Measurements from ENCODE around the gene SYPL2. TPM values are rescaled to one million over a fixed set of nuclear protein-coding genes. Genes with fewer than 3 reads are reported as not detected.

The SYPL2 gene
- total RNA-seq, 1 donor from 2014 or later = 1.1 TPM

GRCh38 chr1:109497449-109498160, 31.3 kb downstream of the SYPL2 start:
- H3K4me3 Mint-ChIP-seq (ENCODE audit: low read depth) = no peak overlapping the region
- H3K36me3 Mint-ChIP-seq (ENCODE audit: insufficient read depth) = peaks cover 3% of the 10 kb centered on the region
- H3K27ac Mint-ChIP-seq = no peak overlapping the region
- H3K4me1 Mint-ChIP-seq (ENCODE audit: low read depth) = no peaks in the 10 kb centered on the region
- DNase-seq (ENCODE audit: low spot score, unreplicated experiment) = no peak
- no peaks in the 10 kb centered on the region for H3K9me3 Mint-ChIP-seq (ENCODE audit: low read depth)
- no peak for TF ChIP-seq CTCF (IDR thresholded peaks at IDR 0.05; ENCODE audit: unreplicated experiment)
- H3K27me3 Mint-ChIP-seq = no peaks in the 10 kb centered on the region

GRCh38 chr1:109498161-109498801, 31.9 kb downstream of the SYPL2 start:
- H3K27me3 Mint-ChIP-seq = no peaks in the 10 kb centered on the region
- DNase-seq (ENCODE audit: low spot score, unreplicated experiment) = peak; percentile 28
- H3K36me3 Mint-ChIP-seq (ENCODE audit: insufficient read depth) = peaks cover 3% of the 10 kb centered on the region
- H3K27ac Mint-ChIP-seq = no peak overlapping the region
- H3K9me3 Mint-ChIP-seq (ENCODE audit: low read depth) = no peaks in the 10 kb centered on the region
- no peak overlapping the region for H3K4me3 Mint-ChIP-seq (ENCODE audit: low read depth)
- TF ChIP-seq CTCF (IDR thresholded peaks at IDR 0.05; ENCODE audit: unreplicated experiment) = peak; percentile 64
- H3K4me1 Mint-ChIP-seq (ENCODE audit: low read depth) = no peaks in the 10 kb centered on the region

- Mint-ChIP-seq H3K4me3 (ENCODE audit: low read depth) (no peak overlapping the region), H3K4me1 (ENCODE audit: low read depth) (no peaks in the 10 kb centered on the region), H3K27me3 (no peaks in the 10 kb centered on the region), H3K9me3 (ENCODE audit: low read depth) (no peaks in the 10 kb centered on the region), H3K27ac (no peak overlapping the region), H3K36me3 (ENCODE audit: insufficient read depth) (peaks cover 3% of the 10 kb centered on the region)
- TF ChIP-seq CTCF (IDR thresholded peaks at IDR 0.05; ENCODE audit: unreplicated experiment) = no peak
- DNase-seq (ENCODE audit: low spot score, unreplicated experiment) = no peak
Observed at GRCh38 chr1:109499081-109499480, 32.7 kb downstream of the SYPL2 start.

GRCh38 chr1:109499661-109500536, 33.6 kb downstream of the SYPL2 start:
- H3K36me3 Mint-ChIP-seq (ENCODE audit: insufficient read depth) = peaks cover 3% of the 10 kb centered on the region
- TF ChIP-seq CTCF (IDR thresholded peaks at IDR 0.05; ENCODE audit: unreplicated experiment) = peak; percentile 41
- no peak overlapping the region for H3K4me3 Mint-ChIP-seq (ENCODE audit: low read depth)
- no peak for DNase-seq (ENCODE audit: low spot score, unreplicated experiment)
- no peaks in the 10 kb centered on the region for H3K4me1 Mint-ChIP-seq (ENCODE audit: low read depth)
- no peaks in the 10 kb centered on the region for H3K27me3 Mint-ChIP-seq
- no peak overlapping the region for H3K27ac Mint-ChIP-seq
- H3K9me3 Mint-ChIP-seq (ENCODE audit: low read depth) = no peaks in the 10 kb centered on the region

- H3K27ac Mint-ChIP-seq = no peak overlapping the region
- no peak overlapping the region for H3K4me3 Mint-ChIP-seq (ENCODE audit: low read depth)
- no peaks in the 10 kb centered on the region for H3K27me3 Mint-ChIP-seq
- TF ChIP-seq CTCF (IDR thresholded peaks at IDR 0.05; ENCODE audit: unreplicated experiment) = no peak
- H3K4me1 Mint-ChIP-seq (ENCODE audit: low read depth) = no peaks in the 10 kb centered on the region
- DNase-seq (ENCODE audit: low spot score, unreplicated experiment) = no peak
- H3K9me3 Mint-ChIP-seq (ENCODE audit: low read depth) = no peaks in the 10 kb centered on the region
- H3K36me3 Mint-ChIP-seq (ENCODE audit: insufficient read depth) = peaks cover 3% of the 10 kb centered on the region
Observed at GRCh38 chr1:109500941-109501381, 34.6 kb downstream of the SYPL2 start.

Data from progenitor cell of endocrine pancreas (in vitro differentiated cells).